Stimulated activated naive CD8-positive, alpha-beta T cell treated with anti-CD3 and anti-CD28 coated beads, Interleukin-15, Interleukin-2, amounts not matched to agents 100 ng/mL and 50 ng/mL, for 24 hours (primary cell): ENCODE results near the gene PTPN22.

Experiments
- H3K27ac Mint-ChIP-seq: one replicate; pipeline ENCODE4 v1.8.0; 2021; ENCODE audit warnings: mild to moderate bottlenecking, mixed read lengths
- H3K27me3 Mint-ChIP-seq: one replicate; pipeline ENCODE4 v1.8.0; 2021; ENCODE audit warnings: mixed read lengths
- H3K36me3 Mint-ChIP-seq: one replicate; pipeline ENCODE4 v1.8.0; 2021; ENCODE audit warnings: low read depth, mixed read lengths
- H3K4me1 Mint-ChIP-seq: one replicate; pipeline ENCODE4 v1.8.0; 2021; ENCODE audit warnings: low read depth, mixed read lengths
- H3K4me3 Mint-ChIP-seq: one replicate; pipeline ENCODE4 v1.8.0; 2021; ENCODE audit warnings: mild to moderate bottlenecking, mixed read lengths
- H3K9me3 Mint-ChIP-seq: one replicate; pipeline ENCODE4 v1.8.0; 2021; ENCODE audit warnings: mixed read lengths

Gene PTPN22

GRCh38 chr1:113808450-113809195 lies 62.9 kb downstream of the PTPN22 start:
- H3K4me1 Mint-ChIP-seq = peaks cover 68% of the 10 kb centered on the region
- no peaks in the 10 kb centered on the region for H3K27me3 Mint-ChIP-seq
- H3K4me3 Mint-ChIP-seq = peak overlapping the region; percentile 25
- peak overlapping the region; percentile 54 for H3K27ac Mint-ChIP-seq
- H3K9me3 Mint-ChIP-seq = no peaks in the 10 kb centered on the region
- H3K36me3 Mint-ChIP-seq = peaks cover 14% of the 10 kb centered on the region

- H3K9me3 Mint-ChIP-seq = no peaks in the 10 kb centered on the region
- H3K27ac Mint-ChIP-seq = no peak overlapping the region
- no peaks in the 10 kb centered on the region for H3K27me3 Mint-ChIP-seq
- H3K36me3 Mint-ChIP-seq = peaks cover 14% of the 10 kb centered on the region
- H3K4me3 Mint-ChIP-seq = no peak overlapping the region
- peaks cover 83% of the 10 kb centered on the region for H3K4me1 Mint-ChIP-seq
Measured at GRCh38 chr1:113805639-113806038, 65.9 kb downstream of the PTPN22 start.

GRCh38 chr1:113805256-113805531 lies 66.3 kb downstream of the PTPN22 start:
- H3K4me3 Mint-ChIP-seq = no peak overlapping the region
- no peaks in the 10 kb centered on the region for H3K27me3 Mint-ChIP-seq
- H3K27ac Mint-ChIP-seq = no peak overlapping the region
- H3K36me3 Mint-ChIP-seq = peaks cover 14% of the 10 kb centered on the region
- H3K9me3 Mint-ChIP-seq = no peaks in the 10 kb centered on the region
- H3K4me1 Mint-ChIP-seq = peaks cover 84% of the 10 kb centered on the region

- Mint-ChIP-seq H3K27me3 (no peaks in the 10 kb centered on the region), H3K36me3 (peaks cover 14% of the 10 kb centered on the region), H3K9me3 (no peaks in the 10 kb centered on the region), H3K4me3 (no peak overlapping the region), H3K4me1 (peaks cover 82% of the 10 kb centered on the region), H3K27ac (no peak overlapping the region)
Measured at GRCh38 chr1:113804421-113805255, 66.9 kb downstream of the PTPN22 start.

- Mint-ChIP-seq H3K27me3 (no peaks in the 10 kb centered on the region), H3K9me3 (no peaks in the 10 kb centered on the region), H3K4me3 (no peak overlapping the region), H3K36me3 (peaks cover 20% of the 10 kb centered on the region), H3K4me1 (peaks cover 86% of the 10 kb centered on the region), H3K27ac (no peak overlapping the region)
Measured at GRCh38 chr1:113802367-113803007, 69.0 kb downstream of the PTPN22 start.

- no peaks in the 10 kb centered on the region for H3K9me3 Mint-ChIP-seq
- H3K4me3 Mint-ChIP-seq = no peak overlapping the region
- H3K36me3 Mint-ChIP-seq = peaks cover 21% of the 10 kb centered on the region
- H3K27ac Mint-ChIP-seq = no peak overlapping the region
- no peaks in the 10 kb centered on the region for H3K27me3 Mint-ChIP-seq
- H3K4me1 Mint-ChIP-seq = peaks cover 78% of the 10 kb centered on the region
Measured at GRCh38 chr1:113800487-113800886, 71.0 kb downstream of the PTPN22 start.

- H3K4me1 Mint-ChIP-seq = peaks cover 69% of the 10 kb centered on the region
- H3K27ac Mint-ChIP-seq = no peak overlapping the region
Measured at GRCh38 chr1:113797472-113797871, 74.0 kb downstream of the PTPN22 start.

GRCh38 chr1:113793878-113794834 lies 77.4 kb downstream of the PTPN22 start:
- no peaks in the 10 kb centered on the region for H3K9me3 Mint-ChIP-seq
- H3K27ac Mint-ChIP-seq = no peak overlapping the region
- peaks cover 51% of the 10 kb centered on the region for H3K36me3 Mint-ChIP-seq

More at GRCh38 chr1:113797472-113797871, 74.0 kb downstream of the PTPN22 start:
- H3K36me3 Mint-ChIP-seq = peaks cover 38% of the 10 kb centered on the region
- no peaks in the 10 kb centered on the region for H3K27me3 Mint-ChIP-seq
- H3K9me3 Mint-ChIP-seq = no peaks in the 10 kb centered on the region
- H3K4me3 Mint-ChIP-seq = no peak overlapping the region

GRCh38 chr1:113792986-113793385 lies 78.5 kb downstream of the PTPN22 start:
- no peak overlapping the region for H3K4me3 Mint-ChIP-seq
- H3K27ac Mint-ChIP-seq = no peak overlapping the region
- peaks cover 51% of the 10 kb centered on the region for H3K36me3 Mint-ChIP-seq
- no peaks in the 10 kb centered on the region for H3K27me3 Mint-ChIP-seq
- no peaks in the 10 kb centered on the region for H3K9me3 Mint-ChIP-seq
- H3K4me1 Mint-ChIP-seq = peaks cover 58% of the 10 kb centered on the region

More at GRCh38 chr1:113793878-113794834, 77.4 kb downstream of the PTPN22 start:
- Mint-ChIP-seq H3K4me3 (no peak overlapping the region), H3K4me1 (peaks cover 61% of the 10 kb centered on the region), H3K27me3 (no peaks in the 10 kb centered on the region)

GRCh38 chr1:113792471-113792870 lies 79.0 kb downstream of the PTPN22 start:
- H3K4me1 Mint-ChIP-seq = peaks cover 58% of the 10 kb centered on the region
- no peaks in the 10 kb centered on the region for H3K9me3 Mint-ChIP-seq
- H3K36me3 Mint-ChIP-seq = peaks cover 45% of the 10 kb centered on the region
- no peak overlapping the region for H3K4me3 Mint-ChIP-seq
- H3K27me3 Mint-ChIP-seq = no peaks in the 10 kb centered on the region
- peak overlapping the region; percentile 90 for H3K27ac Mint-ChIP-seq

GRCh38 chr1:113788802-113789201 lies 82.7 kb downstream of the PTPN22 start:
- Mint-ChIP-seq H3K9me3 (no peaks in the 10 kb centered on the region), H3K4me1 (peaks cover 63% of the 10 kb centered on the region), H3K27me3 (no peaks in the 10 kb centered on the region), H3K36me3 (peaks cover 27% of the 10 kb centered on the region), H3K4me3 (no peak overlapping the region), H3K27ac (no peak overlapping the region)

- Mint-ChIP-seq H3K36me3 (peaks cover 21% of the 10 kb centered on the region), H3K9me3 (no peaks in the 10 kb centered on the region), H3K27ac (peak overlapping the region; percentile 22), H3K27me3 (no peaks in the 10 kb centered on the region), H3K4me1 (peaks cover 54% of the 10 kb centered on the region), H3K4me3 (no peak overlapping the region)
Measured at GRCh38 chr1:113787663-113788062, 83.8 kb downstream of the PTPN22 start.

- Mint-ChIP-seq H3K36me3 (peaks cover 21% of the 10 kb centered on the region), H3K27me3 (no peaks in the 10 kb centered on the region), H3K4me3 (no peak overlapping the region), H3K9me3 (no peaks in the 10 kb centered on the region), H3K27ac (no peak overlapping the region), H3K4me1 (peaks cover 41% of the 10 kb centered on the region)
Measured at GRCh38 chr1:113786069-113786468, 85.4 kb downstream of the PTPN22 start.

GRCh38 chr1:113784104-113784779 lies 87.3 kb downstream of the PTPN22 start:
- Mint-ChIP-seq H3K9me3 (no peaks in the 10 kb centered on the region), H3K4me1 (peaks cover 32% of the 10 kb centered on the region), H3K27me3 (no peaks in the 10 kb centered on the region), H3K27ac (peak overlapping the region; percentile 86), H3K36me3 (peaks cover 8% of the 10 kb centered on the region), H3K4me3 (peak overlapping the region; percentile 56)
